GM23248 (cell line): ENCODE results near the gene RNF224. TPM values are rescaled to one million over a fixed set of nuclear protein-coding genes. Genes with fewer than 3 reads are reported as not detected.

ENCODE experiments used
- DNase-seq: peaks from one replicate; pipeline ENCODE4 v3.0.0-alpha.2; 2015
- H2AFZ ChIP-seq: fragments of 200-600 bp; sonication (generic); 2 replicates; pipeline ENCODE4 v1.6.1; 2016; ENCODE audit warnings: antibody characterized with exemption
- H3F3A ChIP-seq: fragments of 200-600 bp; sonication (generic); 2 replicates; pipeline ENCODE4 v1.6.1; 2016; ENCODE audit warnings: mild to moderate bottlenecking, antibody characterized with exemption, mixed run types; ENCODE audit not compliant: insufficient read depth
- H3K27ac ChIP-seq: fragments of 200-600 bp; sonication (generic); 2 replicates; pipeline ENCODE4 v1.5.1; 2016; ENCODE audit warnings: mild to moderate bottlenecking
- H3K27me3 ChIP-seq: fragments of 200-600 bp; sonication (generic); replicated peaks from 2 replicates; pipeline ENCODE4 v1.6.1; 2016; ENCODE audit warnings: mild to moderate bottlenecking; ENCODE audit not compliant: insufficient read depth
- H3K36me3 ChIP-seq: fragments of 200-600 bp; sonication (generic); 2 replicates; pipeline ENCODE4 v1.6.1; 2016; ENCODE audit warnings: low read depth, mild to moderate bottlenecking
- H3K4me1 ChIP-seq: fragments of 200-600 bp; sonication (generic); 2 replicates; pipeline ENCODE4 v1.6.1; 2016; ENCODE audit warnings: mild to moderate bottlenecking; ENCODE audit not compliant: insufficient read depth
- H3K4me2 ChIP-seq: fragments of 200-600 bp; sonication (generic); one replicate; pipeline ENCODE4 v1.6.1; 2016; ENCODE audit warnings: mild to moderate bottlenecking; ENCODE audit not compliant: unreplicated experiment
- H3K4me3 ChIP-seq: fragments of 200-600 bp; sonication (generic); 2 replicates; pipeline ENCODE4 v1.5.1; 2016; ENCODE audit warnings: mild to moderate bottlenecking
- H3K79me2 ChIP-seq: fragments of 200-600 bp; sonication (generic); 2 replicates; pipeline ENCODE4 v1.6.1; 2016; ENCODE audit warnings: mild to moderate bottlenecking; ENCODE audit not compliant: insufficient read depth
- H3K9ac ChIP-seq: fragments of 200-600 bp; sonication (generic); 2 replicates; pipeline ENCODE4 v1.6.1; 2016; ENCODE audit warnings: mild to moderate bottlenecking
- H3K9me2 ChIP-seq: fragments of 200-600 bp; sonication (generic); 2 replicates; pipeline ENCODE4 v1.6.1; 2016; ENCODE audit warnings: mixed run types, mild to moderate bottlenecking, moderate library complexity; ENCODE audit not compliant: insufficient read depth
- H3K9me3 ChIP-seq: fragments of 200-600 bp; sonication (generic); one replicate; pipeline ENCODE4 v1.6.1; 2017; ENCODE audit warnings: low read depth
- H4K20me1 ChIP-seq: fragments of 200-600 bp; sonication (generic); 2 replicates; pipeline ENCODE4 v1.6.0; 2016; ENCODE audit not compliant: insufficient read depth
- EZH2 ChIP-seq: fragments of 200-600 bp; sonication (generic); IDR thresholded peaks from 2 replicates; pipeline ENCODE4 v1.6.1; 2018; ENCODE audit warnings: antibody characterized with exemption, mild to moderate bottlenecking; ENCODE audit not compliant: insufficient read depth, poor library complexity, severe bottlenecking
- EZH2phosphoT487 ChIP-seq: fragments of 200-600 bp; sonication (generic); IDR thresholded peaks from 2 replicates; pipeline ENCODE4 v1.6.1; 2018; ENCODE audit warnings: antibody characterized with exemption, moderate library complexity, mild to moderate bottlenecking, low read depth; ENCODE audit not compliant: insufficient read depth
- WGBS, 2 experiments: methylation state at CpG; one replicate each; pipeline ENCODE4 v1.1.6; 2015 to 2017; ENCODE audit warnings: low lambda C conversion rate in 2 of 2, low coverage in 1 of 2; ENCODE audit errors: missing lambda C conversion rate in 2 of 2; 5-methylcytosine and 5-hydroxymethylcytosine counted together
- in situ Hi-C: fragments of 300-500 bp; cut with MboI; formaldehyde crosslinking; loops from 2 replicates; pipeline ENCODE4 v1.15.0; 2020
- polyA plus RNA-seq: library from polyadenylated mRNA; unstranded; fragments of >200 nt; fragmentation: Nextera tagmentation; extraction: Ambion mirVana; gene quantifications from 2 replicates; pipeline ENCODE4 v1.2.1, GENCODE V29; 2016
- total RNA-seq: library from RNA; depleted of rRNA; stranded (reverse); fragments of >200 nt; shearing (Covaris generic); gene quantifications from 2 replicates; pipeline ENCODE4 v1.2.3, GENCODE V29; 2014

The RNF224 gene
- total and polyA plus RNA-seq, 2 experiments from 2014 or later, result not detected

DNA sequence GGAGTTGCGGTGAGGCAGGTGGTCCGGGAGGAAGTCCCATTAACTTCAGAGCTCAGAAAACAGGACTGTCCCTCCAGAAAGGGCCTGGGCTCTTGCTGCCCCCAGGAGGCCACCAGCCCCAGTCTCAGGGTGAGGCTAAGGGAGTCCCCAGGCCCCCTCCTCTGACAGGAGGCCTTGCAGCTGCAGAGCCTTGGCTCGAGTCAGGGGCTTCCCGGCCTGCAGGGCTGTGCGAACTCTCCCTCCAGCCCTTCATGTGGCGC is 20.5 kb downstream of the RNF224 start:
- in situ Hi-C loops, result no loop called here
- H3K4me2 ChIP-seq, result no peak overlapping the region
- H4K20me1 ChIP-seq, result peaks cover 12% of the 10 kb centered on the region; the same call in 1 of the 2 replicates
- no peaks in the 10 kb centered on the region for H3K9me3 ChIP-seq
- H3K9ac ChIP-seq, result no peak overlapping the region
- TF ChIP-seq EZH2phosphoT487 (no peak), EZH2 (no peak)
- H3F3A ChIP-seq, result peaks cover 18% of the 10 kb centered on the region
- peaks cover 17% of the 10 kb centered on the region for H3K79me2 ChIP-seq
- H3K9me2 ChIP-seq, result no peaks in the 10 kb centered on the region
- no peaks in the 10 kb centered on the region for H3K27me3 ChIP-seq
- peaks cover 6% of the 10 kb centered on the region; the same call in 1 of the 2 replicates for H3K4me1 ChIP-seq
- DNase-seq, result no peak
- peaks cover 8% of the 10 kb centered on the region for H3K36me3 ChIP-seq
- no peak overlapping the region for H3K27ac ChIP-seq
- 75 to 81% methylated on average over 6 of the region's 6 CpGs for WGBS, 2 experiments
- H2AFZ ChIP-seq, result no peak overlapping the region
- H3K4me3 ChIP-seq, result no peak overlapping the region

DNA sequence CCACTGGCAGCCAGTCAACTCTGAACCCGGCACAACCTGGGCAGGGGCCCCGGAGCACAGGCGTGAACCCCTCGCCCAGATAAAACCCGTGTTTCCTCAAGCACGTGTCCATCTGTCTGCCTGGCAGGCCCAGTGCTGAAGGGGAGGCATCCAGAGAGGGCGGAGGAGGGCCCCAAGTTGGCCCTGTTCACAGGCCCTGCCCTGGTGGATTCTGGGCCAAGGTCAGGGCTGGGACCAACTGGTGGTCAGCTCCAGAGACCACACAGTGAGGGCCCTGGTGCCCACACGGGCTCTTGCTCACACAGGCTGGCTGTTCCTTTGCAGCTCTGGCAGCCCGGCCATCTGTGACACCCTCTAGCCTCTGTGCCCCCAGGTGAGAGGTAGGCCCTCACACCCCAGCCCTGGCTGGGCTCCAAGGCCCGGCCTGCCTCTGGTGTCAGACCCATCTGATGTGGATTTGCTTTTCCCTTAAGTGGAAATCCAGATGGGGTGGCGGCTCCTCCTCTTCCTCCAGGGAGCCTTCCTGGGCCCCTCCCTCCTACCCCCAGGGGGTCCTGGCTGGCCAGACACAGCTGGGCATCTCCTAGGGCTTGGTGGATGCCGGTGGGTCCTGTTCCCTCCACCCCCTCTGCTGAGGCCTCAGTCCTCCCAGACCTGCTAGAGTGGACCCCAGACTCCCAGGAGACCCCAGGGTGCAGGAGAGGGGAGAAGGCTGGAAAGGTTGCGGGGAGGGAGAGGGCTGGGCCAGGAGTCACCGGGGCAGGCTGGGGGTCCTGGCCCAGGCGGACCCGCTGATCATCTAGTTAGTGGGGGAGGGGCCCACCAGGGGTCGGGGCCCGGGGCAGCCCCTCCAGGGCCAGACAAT is 23.3 kb downstream of the RNF224 start:
- in situ Hi-C loops, result no loop called here
- Histone ChIP-seq H3K36me3 (no peaks in the 10 kb centered on the region), H3F3A (no peaks in the 10 kb centered on the region), H3K27me3 (no peaks in the 10 kb centered on the region), H2AFZ (no peak overlapping the region), H3K9me2 (no peaks in the 10 kb centered on the region), H3K4me2 (no peak overlapping the region), H3K9ac (no peak overlapping the region), H3K9me3 (no peaks in the 10 kb centered on the region), H4K20me1 (no peaks in the 10 kb centered on the region), H3K4me1 (0 out of 2 replicates have a peak, but pooled peaks cover 3% of the 10 kb centered on the region), H3K4me3 (no peak overlapping the region), H3K27ac (no peak overlapping the region), H3K79me2 (peaks cover 3% of the 10 kb centered on the region)
- no peak for TF ChIP-seq EZH2
- no peak for TF ChIP-seq EZH2phosphoT487
- no peak for DNase-seq
- WGBS, 2 experiments, result 41 to 44% methylated on average over 12 to 18 of the region's 18 CpGs

DNA sequence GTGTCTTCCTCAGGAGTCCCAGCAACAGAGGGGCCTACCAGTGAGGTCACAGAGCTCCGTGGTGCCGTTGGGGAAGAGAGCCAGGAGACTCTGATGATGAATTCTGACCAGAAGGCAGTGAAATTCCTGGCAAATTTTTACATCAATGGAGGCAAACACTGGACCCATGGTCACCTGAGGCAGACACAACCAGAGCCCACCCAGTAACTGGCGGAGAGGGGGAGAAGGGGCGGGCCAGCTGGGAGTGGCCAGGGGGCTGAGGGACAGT is 23.8 kb downstream of the RNF224 start, which contains the start of gene STPG3:
Gene STPG3, plus strand, starts transcription at position 93 of the 268 bp plus-strand sequence. Its CDS starts 1 bp downstream, at position 94.
- H3F3A ChIP-seq, result no peaks in the 10 kb centered on the region
- WGBS, 2 experiments, result 23 to 36% methylated on average over 3 to 4 of the region's 4 CpGs
- TF ChIP-seq EZH2phosphoT487 (no peak), EZH2 (no peak)
- H3K4me2 ChIP-seq, result no peak within 1 kb of the TSS
- H3K79me2 ChIP-seq, result peaks cover 8% of the 10 kb centered on the region
- H3K9ac ChIP-seq, result no peak within 1 kb of the TSS
- H3K36me3 ChIP-seq, result no peaks in the 10 kb centered on the region
- no peak within 1 kb of the TSS for H3K27ac ChIP-seq
- no peaks in the 10 kb centered on the region for H4K20me1 ChIP-seq
- peak; percentile 59 for DNase-seq
- H3K9me3 ChIP-seq, result no peaks in the 10 kb centered on the region
- H3K4me1 ChIP-seq, result 0 out of 2 replicates have a peak, but pooled peaks cover 3% of the 10 kb centered on the region
- H3K27me3 ChIP-seq, result no peaks in the 10 kb centered on the region
- in situ Hi-C loops, result no loop called here
- no peak within 1 kb of the TSS for H2AFZ ChIP-seq
- no peak within 1 kb of the TSS for H3K4me3 ChIP-seq
- no peaks in the 10 kb centered on the region for H3K9me2 ChIP-seq

DNA sequence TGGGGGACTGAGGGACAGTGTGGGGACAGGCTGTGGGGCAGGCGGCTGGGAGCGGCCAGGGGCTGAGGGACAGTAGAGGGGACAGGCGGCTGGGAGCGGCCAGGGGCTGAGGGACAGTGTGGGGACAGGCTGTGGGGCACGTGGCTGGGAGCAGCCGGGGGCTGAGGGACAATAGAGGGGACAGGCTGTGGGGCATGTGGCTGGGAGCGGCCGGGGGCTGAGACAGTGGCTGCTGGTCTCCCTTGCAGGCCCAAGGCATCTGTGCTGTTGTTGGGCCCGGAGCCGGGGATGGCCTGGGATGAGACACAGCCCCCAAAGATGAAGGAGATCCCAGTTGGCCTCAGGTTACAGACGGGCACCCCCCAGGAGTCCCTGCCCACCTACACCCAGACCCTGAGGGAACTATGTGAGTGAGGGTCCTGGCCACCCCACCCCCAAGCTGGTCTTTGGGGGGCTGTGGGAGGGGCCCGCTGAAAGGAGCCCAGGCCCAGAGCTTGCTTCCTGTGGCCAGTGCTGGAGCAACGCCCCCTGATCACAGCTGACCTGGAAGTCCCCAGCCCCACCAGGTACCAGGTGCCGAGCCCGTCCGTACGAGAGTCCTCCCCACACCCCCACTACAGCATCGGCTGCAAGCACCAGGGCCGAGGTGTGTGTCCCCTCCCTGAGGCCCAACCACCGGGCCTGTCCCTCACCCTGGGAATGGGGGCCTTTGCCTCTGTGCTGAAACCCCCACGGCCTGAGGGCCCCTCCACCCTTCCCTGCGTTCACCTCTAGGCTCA is 24.4 kb downstream of the RNF224 start:
- Histone ChIP-seq H3K27ac (no peak overlapping the region), H4K20me1 (no peaks in the 10 kb centered on the region), H3K4me3 (no peak overlapping the region), H3K9me2 (no peaks in the 10 kb centered on the region), H3K36me3 (no peaks in the 10 kb centered on the region), H3K79me2 (peaks cover 14% of the 10 kb centered on the region), H3K9me3 (no peaks in the 10 kb centered on the region), H3K27me3 (no peaks in the 10 kb centered on the region), H2AFZ (no peak overlapping the region), H3F3A (no peaks in the 10 kb centered on the region), H3K9ac (no peak overlapping the region), H3K4me2 (no peak overlapping the region), H3K4me1 (0 out of 2 replicates have a peak, but pooled peaks cover 3% of the 10 kb centered on the region)
- no peak for DNase-seq
- in situ Hi-C loops, result no loop called here
- TF ChIP-seq EZH2phosphoT487 (no peak), EZH2 (no peak)
- WGBS, 2 experiments, result 67 to 78% methylated on average over 10 to 22 of the region's 22 CpGs
